ENCODE data around the gene NEDD4L. TPM values are rescaled to one million over a fixed set of nuclear protein-coding genes. Genes with fewer than 3 reads are reported as not detected.

Gene NEDD4L
- total and polyA plus RNA-seq, 4 donors: 10.2 to 20.3 (median 13.2) TPM

DNA sequence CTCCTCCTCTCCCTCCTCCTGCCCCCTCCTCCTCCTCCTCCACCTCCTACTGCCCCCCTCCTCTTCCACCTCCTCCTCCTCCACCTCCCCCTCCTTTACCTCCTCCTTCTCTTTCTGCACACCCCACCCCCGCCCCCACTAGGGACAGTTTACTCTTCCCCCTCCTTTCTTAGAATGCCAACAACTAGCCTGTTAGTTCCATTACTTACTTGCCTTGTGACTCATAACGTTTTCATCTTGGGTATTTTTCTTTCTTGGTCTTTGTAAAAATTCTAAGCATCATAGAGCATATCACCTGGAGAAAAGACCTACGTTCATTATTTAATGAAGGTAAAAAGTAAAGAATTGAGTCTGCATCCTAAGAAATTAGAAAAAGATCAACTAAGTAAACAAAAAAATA, 165.3 kb downstream of the NEDD4L start:
- WGBS: 84% methylated on average over 3 of the region's 3 CpGs
- H3K27ac ChIP-seq (ENCODE audit: low read depth in 1 of 2, low read length in 2 of 2): no peak overlapping the region
- peaks cover 2 to 16% (median 10%) of the 10 kb centered on the region in 4 donors for H3K4me1 ChIP-seq (ENCODE audit: control insufficient read depth in 4 of 4, insufficient read depth in 4 of 4, low read length in 3 of 4)
- no peaks in the 10 kb centered on the region for H3K27me3 ChIP-seq (ENCODE audit: control insufficient read depth in 4 of 4, insufficient read depth in 4 of 4, low read length in 3 of 4)
- no peak overlapping the region for H3K9ac ChIP-seq (ENCODE audit: low read depth in 1 of 2, low read length in 2 of 2)
- TF ChIP-seq, protein P1, sequence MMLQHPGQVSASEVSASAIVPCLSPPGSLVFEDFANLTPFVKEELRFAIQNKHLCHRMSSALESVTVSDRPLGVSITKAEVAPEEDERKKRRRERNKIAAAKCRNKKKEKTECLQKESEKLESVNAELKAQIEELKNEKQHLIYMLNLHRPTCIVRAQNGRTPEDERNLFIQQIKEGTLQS (IDR thresholded peaks at IDR 0.05): no peak
- TF ChIP-seq HNF4G (IDR thresholded peaks at IDR 0.05) (no peak), TAF1 (conservative IDR thresholded peaks at IDR 0.05) (no peak), HNF4A (conservative IDR thresholded peaks at IDR 0.05) (no peak), FOXA1 (IDR thresholded peaks at IDR 0.05) (no peak), GABPA (IDR thresholded peaks at IDR 0.05 in 1 of 2, conservative IDR thresholded peaks at IDR 0.05 in 1 of 2) (no peak)
- TF ChIP-seq, protein P2, sequence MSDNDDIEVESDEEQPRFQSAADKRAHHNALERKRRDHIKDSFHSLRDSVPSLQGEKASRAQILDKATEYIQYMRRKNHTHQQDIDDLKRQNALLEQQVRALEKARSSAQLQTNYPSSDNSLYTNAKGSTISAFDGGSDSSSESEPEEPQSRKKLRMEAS (IDR thresholded peaks at IDR 0.05): no peak
- no peaks in the 10 kb centered on the region for H3K9me3 ChIP-seq (ENCODE audit: control insufficient read depth in 4 of 4, low read length in 3 of 4)
- no peak overlapping the region for H3K4me3 ChIP-seq (ENCODE audit: low read depth in 1 of 3, low read length in 3 of 3)
- no peaks in the 10 kb centered on the region for H3K36me3 ChIP-seq (ENCODE audit: control insufficient read depth in 4 of 4, insufficient read depth in 3 of 4, low read depth in 1 of 4, low read length in 3 of 4)
- no peak for DNase-seq (ENCODE audit: low spot score)

DNA sequence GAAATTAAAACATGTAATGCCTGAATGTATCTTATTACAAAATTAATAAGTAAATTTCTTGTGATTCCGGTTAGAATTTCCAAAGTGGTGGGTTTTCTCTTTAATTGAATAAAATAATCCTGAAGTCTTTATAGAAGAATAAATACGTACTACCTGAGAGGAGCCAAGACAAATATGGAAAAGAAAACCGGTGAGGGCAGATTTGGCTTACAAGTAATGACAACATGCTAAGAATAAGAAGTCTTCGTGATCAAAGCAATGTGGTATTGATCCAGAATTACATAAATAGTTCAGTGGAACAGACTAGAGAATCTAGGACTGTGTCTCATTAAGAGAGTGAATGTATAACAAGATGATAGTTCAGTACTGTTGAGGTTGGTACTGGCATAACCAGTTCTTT, 167.5 kb downstream of the NEDD4L start:
- H3K27ac ChIP-seq (ENCODE audit: low read depth in 1 of 2, low read length in 2 of 2): no peak overlapping the region
- WGBS: 55% methylated on average over 4 of the region's 4 CpGs

DNA sequence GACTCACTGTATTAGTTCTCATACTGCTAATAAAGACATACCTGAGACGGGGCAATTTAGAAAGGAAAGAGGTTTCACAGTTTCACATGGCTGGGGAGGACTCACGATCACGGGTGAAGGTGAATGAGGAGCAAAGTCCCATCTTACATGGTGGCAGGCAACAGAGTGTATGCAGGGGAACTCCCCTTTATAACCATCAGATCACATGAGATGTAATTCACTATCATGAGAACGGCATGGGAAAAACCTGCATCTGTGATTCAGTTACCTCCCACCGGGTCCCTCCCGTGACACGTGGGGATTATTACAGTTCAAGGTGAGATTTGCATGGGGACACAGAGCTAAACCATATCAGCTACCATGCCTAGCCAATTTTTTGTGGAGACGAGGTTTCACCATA, 168.2 kb downstream of the NEDD4L start:
- no peak for DNase-seq (ENCODE audit: low spot score)
- no peak overlapping the region for H3K27ac ChIP-seq (ENCODE audit: low read depth in 1 of 2, low read length in 2 of 2)
- no peak overlapping the region for H3K9ac ChIP-seq (ENCODE audit: low read depth in 1 of 2, low read length in 2 of 2)
- H3K9me3 ChIP-seq (ENCODE audit: control insufficient read depth in 4 of 4, low read length in 3 of 4): no peaks in the 10 kb centered on the region
- H3K4me1 ChIP-seq (ENCODE audit: control insufficient read depth in 4 of 4, insufficient read depth in 4 of 4, low read length in 3 of 4): peaks cover 2 to 14% (median 9%) of the 10 kb centered on the region in 4 donors
- no peak overlapping the region for H3K4me3 ChIP-seq (ENCODE audit: low read depth in 1 of 3, low read length in 3 of 3)
- WGBS: 81% methylated on average over 8 of the region's 8 CpGs
- no peaks in the 10 kb centered on the region for H3K27me3 ChIP-seq (ENCODE audit: control insufficient read depth in 4 of 4, insufficient read depth in 4 of 4, low read length in 3 of 4)
- H3K36me3 ChIP-seq (ENCODE audit: control insufficient read depth in 4 of 4, insufficient read depth in 3 of 4, low read depth in 1 of 4, low read length in 3 of 4): no peaks in the 10 kb centered on the region
- no peak for TF ChIP-seq FOXA1 (IDR thresholded peaks at IDR 0.05)
- no peak for TF ChIP-seq TAF1 (conservative IDR thresholded peaks at IDR 0.05)
- TF ChIP-seq JUND (IDR thresholded peaks at IDR 0.05): no peak
- no peak for TF ChIP-seq HNF4G (IDR thresholded peaks at IDR 0.05)
- no peak for TF ChIP-seq EGR1 (IDR thresholded peaks at IDR 0.05; ENCODE audit: low read depth in 2 of 2)
- TF ChIP-seq, protein P3, sequence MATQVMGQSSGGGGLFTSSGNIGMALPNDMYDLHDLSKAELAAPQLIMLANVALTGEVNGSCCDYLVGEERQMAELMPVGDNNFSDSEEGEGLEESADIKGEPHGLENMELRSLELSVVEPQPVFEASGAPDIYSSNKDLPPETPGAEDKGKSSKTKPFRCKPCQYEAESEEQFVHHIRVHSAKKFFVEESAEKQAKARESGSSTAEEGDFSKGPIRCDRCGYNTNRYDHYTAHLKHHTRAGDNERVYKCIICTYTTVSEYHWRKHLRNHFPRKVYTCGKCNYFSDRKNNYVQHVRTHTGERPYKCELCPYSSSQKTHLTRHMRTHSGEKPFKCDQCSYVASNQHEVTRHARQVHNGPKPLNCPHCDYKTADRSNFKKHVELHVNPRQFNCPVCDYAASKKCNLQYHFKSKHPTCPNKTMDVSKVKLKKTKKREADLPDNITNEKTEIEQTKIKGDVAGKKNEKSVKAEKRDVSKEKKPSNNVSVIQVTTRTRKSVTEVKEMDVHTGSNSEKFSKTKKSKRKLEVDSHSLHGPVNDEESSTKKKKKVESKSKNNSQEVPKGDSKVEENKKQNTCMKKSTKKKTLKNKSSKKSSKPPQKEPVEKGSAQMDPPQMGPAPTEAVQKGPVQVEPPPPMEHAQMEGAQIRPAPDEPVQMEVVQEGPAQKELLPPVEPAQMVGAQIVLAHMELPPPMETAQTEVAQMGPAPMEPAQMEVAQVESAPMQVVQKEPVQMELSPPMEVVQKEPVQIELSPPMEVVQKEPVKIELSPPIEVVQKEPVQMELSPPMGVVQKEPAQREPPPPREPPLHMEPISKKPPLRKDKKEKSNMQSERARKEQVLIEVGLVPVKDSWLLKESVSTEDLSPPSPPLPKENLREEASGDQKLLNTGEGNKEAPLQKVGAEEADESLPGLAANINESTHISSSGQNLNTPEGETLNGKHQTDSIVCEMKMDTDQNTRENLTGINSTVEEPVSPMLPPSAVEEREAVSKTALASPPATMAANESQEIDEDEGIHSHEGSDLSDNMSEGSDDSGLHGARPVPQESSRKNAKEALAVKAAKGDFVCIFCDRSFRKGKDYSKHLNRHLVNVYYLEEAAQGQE (IDR thresholded peaks at IDR 0.05): no peak
- no peak for TF ChIP-seq HNF4A (conservative IDR thresholded peaks at IDR 0.05)
- TF ChIP-seq, protein P4, sequence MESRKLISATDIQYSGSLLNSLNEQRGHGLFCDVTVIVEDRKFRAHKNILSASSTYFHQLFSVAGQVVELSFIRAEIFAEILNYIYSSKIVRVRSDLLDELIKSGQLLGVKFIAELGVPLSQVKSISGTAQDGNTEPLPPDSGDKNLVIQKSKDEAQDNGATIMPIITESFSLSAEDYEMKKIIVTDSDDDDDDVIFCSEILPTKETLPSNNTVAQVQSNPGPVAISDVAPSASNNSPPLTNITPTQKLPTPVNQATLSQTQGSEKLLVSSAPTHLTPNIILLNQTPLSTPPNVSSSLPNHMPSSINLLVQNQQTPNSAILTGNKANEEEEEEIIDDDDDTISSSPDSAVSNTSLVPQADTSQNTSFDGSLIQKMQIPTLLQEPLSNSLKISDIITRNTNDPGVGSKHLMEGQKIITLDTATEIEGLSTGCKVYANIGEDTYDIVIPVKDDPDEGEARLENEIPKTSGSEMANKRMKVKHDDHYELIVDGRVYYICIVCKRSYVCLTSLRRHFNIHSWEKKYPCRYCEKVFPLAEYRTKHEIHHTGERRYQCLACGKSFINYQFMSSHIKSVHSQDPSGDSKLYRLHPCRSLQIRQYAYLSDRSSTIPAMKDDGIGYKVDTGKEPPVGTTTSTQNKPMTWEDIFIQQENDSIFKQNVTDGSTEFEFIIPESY (IDR thresholded peaks at IDR 0.05): no peak
- TF ChIP-seq, protein P2 (IDR thresholded peaks at IDR 0.05): no peak
- TF ChIP-seq GABPA (IDR thresholded peaks at IDR 0.05 in 1 of 2, conservative IDR thresholded peaks at IDR 0.05 in 1 of 2): no peak
- no peak for TF ChIP-seq NR2F2 (IDR thresholded peaks at IDR 0.05)

More for the DNA sequence above, 167.5 kb downstream of the NEDD4L start:
- no peak overlapping the region for H3K9ac ChIP-seq (ENCODE audit: low read depth in 1 of 2, low read length in 2 of 2)
- H3K4me1 ChIP-seq (ENCODE audit: control insufficient read depth in 4 of 4, insufficient read depth in 4 of 4, low read length in 3 of 4): peaks cover 2 to 16% (median 10%) of the 10 kb centered on the region in 4 donors
- H3K27me3 ChIP-seq (ENCODE audit: control insufficient read depth in 4 of 4, insufficient read depth in 4 of 4, low read length in 3 of 4): no peaks in the 10 kb centered on the region
- TF ChIP-seq TAF1 (conservative IDR thresholded peaks at IDR 0.05) (no peak), EGR1 (IDR thresholded peaks at IDR 0.05; ENCODE audit: low read depth in 2 of 2) (no peak), SP1 (IDR thresholded peaks at IDR 0.05) (no peak), NR2F2 (IDR thresholded peaks at IDR 0.05) (no peak), HNF4G (IDR thresholded peaks at IDR 0.05) (no peak), HNF4A (conservative IDR thresholded peaks at IDR 0.05) (no peak), RXRA (IDR thresholded peaks at IDR 0.05) (no peak), RAD21 (IDR thresholded peaks at IDR 0.05) (no peak), FOXA2 (IDR thresholded peaks at IDR 0.05) (no peak), FOXA1 (IDR thresholded peaks at IDR 0.05) (no peak), JUND (IDR thresholded peaks at IDR 0.05) (no peak), YY1 (IDR thresholded peaks at IDR 0.05) (no peak), GABPA (IDR thresholded peaks at IDR 0.05 in 1 of 2, conservative IDR thresholded peaks at IDR 0.05 in 1 of 2) (no peak)
- TF ChIP-seq, protein P2 (IDR thresholded peaks at IDR 0.05): no peak
- TF ChIP-seq, protein P1 (IDR thresholded peaks at IDR 0.05): no peak
- TF ChIP-seq, protein P4 (IDR thresholded peaks at IDR 0.05): no peak
- no peak for DNase-seq (ENCODE audit: low spot score)
- no peaks in the 10 kb centered on the region for H3K36me3 ChIP-seq (ENCODE audit: control insufficient read depth in 4 of 4, insufficient read depth in 3 of 4, low read depth in 1 of 4, low read length in 3 of 4)
- H3K9me3 ChIP-seq (ENCODE audit: control insufficient read depth in 4 of 4, low read length in 3 of 4): no peaks in the 10 kb centered on the region
- no peak overlapping the region for H3K4me3 ChIP-seq (ENCODE audit: low read depth in 1 of 3, low read length in 3 of 3)

Data from liver (tissue), 9 donors.